Measurements from ENCODE around the gene SBNO2.

The SBNO2 gene

DNA sequence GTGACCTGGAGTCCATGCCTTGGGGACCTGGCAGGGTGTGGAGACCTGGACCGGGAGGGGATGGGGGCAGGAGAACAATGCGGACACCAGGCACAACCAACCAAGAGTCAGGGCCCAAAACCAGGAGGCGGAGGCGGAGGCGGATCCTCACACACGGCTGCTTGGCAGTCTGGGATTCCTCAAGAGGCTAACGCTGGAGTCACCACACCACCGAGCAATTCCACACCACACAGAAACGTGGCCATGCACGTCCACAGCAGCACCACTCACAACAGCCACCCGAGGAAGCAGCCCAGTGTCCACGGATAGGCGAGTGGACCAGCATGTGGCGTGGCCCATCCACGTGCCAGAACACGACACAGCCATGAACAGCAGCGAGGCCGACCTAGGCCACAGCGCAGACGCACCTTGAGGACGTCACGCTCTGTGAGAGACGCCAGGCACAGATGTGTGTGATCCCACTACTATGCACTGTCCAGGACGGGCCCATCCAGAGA lies 17.7 kb downstream of the SBNO2 start:
- H3K36me3 ChIP-seq (ENCODE audit: insufficient read depth, low read length): peaks cover 20% of the 10 kb centered on the region
- H3K27me3 ChIP-seq (ENCODE audit: insufficient read depth, low read length, poor library complexity): no peaks in the 10 kb centered on the region
- H3K79me2 ChIP-seq (ENCODE audit: insufficient read depth, low read length): peaks cover 30% of the 10 kb centered on the region
- ATAC-seq (ENCODE audit: insufficient read depth, low read depth) (no peak), DNase-seq (no peak)
- H3K4me3 ChIP-seq (ENCODE audit: low read depth in 1 of 2, low read length in 2 of 2): no peak overlapping the region
- H4K20me1 ChIP-seq (ENCODE audit: insufficient read depth, low read length): peaks cover 30% of the 10 kb centered on the region
- no peak overlapping the region for H3K4me2 ChIP-seq (ENCODE audit: insufficient read depth, low read length)
- no peak overlapping the region for H3K9ac ChIP-seq (ENCODE audit: low read depth, low read length)
- H3K4me1 ChIP-seq (ENCODE audit: insufficient read depth, low read length): no peaks in the 10 kb centered on the region
- H3K9me3 ChIP-seq (ENCODE audit: insufficient read depth, low read length, severe bottlenecking): no peaks in the 10 kb centered on the region
- TF ChIP-seq EZH2 (IDR thresholded peaks at IDR 0.05; ENCODE audit: borderline replicate concordance, low read depth, low read length, severe bottlenecking): no peak
- TF ChIP-seq, protein P1, sequence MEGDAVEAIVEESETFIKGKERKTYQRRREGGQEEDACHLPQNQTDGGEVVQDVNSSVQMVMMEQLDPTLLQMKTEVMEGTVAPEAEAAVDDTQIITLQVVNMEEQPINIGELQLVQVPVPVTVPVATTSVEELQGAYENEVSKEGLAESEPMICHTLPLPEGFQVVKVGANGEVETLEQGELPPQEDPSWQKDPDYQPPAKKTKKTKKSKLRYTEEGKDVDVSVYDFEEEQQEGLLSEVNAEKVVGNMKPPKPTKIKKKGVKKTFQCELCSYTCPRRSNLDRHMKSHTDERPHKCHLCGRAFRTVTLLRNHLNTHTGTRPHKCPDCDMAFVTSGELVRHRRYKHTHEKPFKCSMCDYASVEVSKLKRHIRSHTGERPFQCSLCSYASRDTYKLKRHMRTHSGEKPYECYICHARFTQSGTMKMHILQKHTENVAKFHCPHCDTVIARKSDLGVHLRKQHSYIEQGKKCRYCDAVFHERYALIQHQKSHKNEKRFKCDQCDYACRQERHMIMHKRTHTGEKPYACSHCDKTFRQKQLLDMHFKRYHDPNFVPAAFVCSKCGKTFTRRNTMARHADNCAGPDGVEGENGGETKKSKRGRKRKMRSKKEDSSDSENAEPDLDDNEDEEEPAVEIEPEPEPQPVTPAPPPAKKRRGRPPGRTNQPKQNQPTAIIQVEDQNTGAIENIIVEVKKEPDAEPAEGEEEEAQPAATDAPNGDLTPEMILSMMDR (IDR thresholded peaks at IDR 0.05; ENCODE audit: borderline replicate concordance, extremely low read depth, low read length, poor library complexity, severe bottlenecking): no peak
- H3K27ac ChIP-seq (ENCODE audit: low read length): no peak overlapping the region
- no peak overlapping the region for H2AFZ ChIP-seq (ENCODE audit: low read depth, low read length)

DNA sequence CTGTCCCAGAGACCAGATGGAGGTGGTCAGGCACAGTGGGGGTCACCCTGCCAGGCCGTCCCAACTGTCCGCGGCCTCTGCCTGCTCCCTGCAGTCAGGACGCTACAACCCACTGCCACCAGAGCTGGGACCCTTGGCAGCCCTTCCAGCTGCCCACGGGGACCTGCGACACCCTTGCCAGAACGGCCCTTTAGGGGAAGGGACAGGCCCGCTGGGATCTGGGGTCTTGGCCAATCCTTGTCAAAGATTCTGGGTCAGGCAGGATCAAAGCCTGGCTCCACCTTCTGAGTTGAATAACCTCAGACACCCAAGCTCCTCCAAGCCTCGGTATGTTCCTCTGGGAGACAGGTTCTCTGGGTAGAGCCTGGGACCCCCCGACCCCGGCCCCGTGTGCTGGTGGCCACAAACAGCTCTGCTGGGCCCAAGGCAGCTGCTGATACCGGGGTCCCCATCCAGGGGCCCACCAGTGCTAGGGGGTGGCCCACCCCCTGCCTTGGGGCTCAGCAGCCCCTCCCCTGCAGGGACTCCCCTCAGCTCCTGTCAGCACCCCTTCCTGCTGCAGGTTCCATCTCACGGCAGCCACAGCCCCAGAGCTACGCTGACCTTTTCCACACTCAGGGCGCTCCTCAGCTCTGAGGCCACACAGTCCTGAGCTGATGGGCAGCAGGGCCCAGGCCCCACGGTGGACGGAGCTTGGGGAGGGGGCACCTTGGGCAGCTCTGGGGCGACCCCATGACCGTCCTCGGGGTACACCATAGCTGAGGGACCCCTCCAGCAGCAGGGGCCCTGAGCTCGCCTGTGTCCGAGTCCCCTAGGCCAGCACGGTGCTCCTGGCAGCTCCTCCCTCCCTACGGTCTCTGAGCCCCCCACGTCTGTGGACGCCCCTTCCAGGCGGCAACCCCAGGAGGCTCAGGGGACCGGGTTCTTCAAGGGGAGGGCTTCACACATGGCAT lies 18.4 kb downstream of the SBNO2 start:
- Histone ChIP-seq H4K20me1 (ENCODE audit: insufficient read depth, low read length) (peaks cover 32% of the 10 kb centered on the region), H3K79me2 (ENCODE audit: insufficient read depth, low read length) (peaks cover 28% of the 10 kb centered on the region), H3K4me2 (ENCODE audit: insufficient read depth, low read length) (no peak overlapping the region), H3K9me3 (ENCODE audit: insufficient read depth, low read length, severe bottlenecking) (no peaks in the 10 kb centered on the region), H3K4me1 (ENCODE audit: insufficient read depth, low read length) (no peaks in the 10 kb centered on the region), H3K4me3 (ENCODE audit: low read depth in 1 of 2, low read length in 2 of 2) (no peak overlapping the region), H3K27ac (ENCODE audit: low read length) (no peak overlapping the region), H3K27me3 (ENCODE audit: insufficient read depth, low read length, poor library complexity) (no peaks in the 10 kb centered on the region), H3K9ac (ENCODE audit: low read depth, low read length) (no peak overlapping the region), H3K36me3 (ENCODE audit: insufficient read depth, low read length) (peaks cover 20% of the 10 kb centered on the region), H2AFZ (ENCODE audit: low read depth, low read length) (no peak overlapping the region)
- DNase-seq (no peak), ATAC-seq (ENCODE audit: insufficient read depth, low read depth) (no peak)
- TF ChIP-seq, protein P1 (IDR thresholded peaks at IDR 0.05; ENCODE audit: borderline replicate concordance, extremely low read depth, low read length, poor library complexity, severe bottlenecking): no peak
- no peak for TF ChIP-seq EZH2 (IDR thresholded peaks at IDR 0.05; ENCODE audit: borderline replicate concordance, low read depth, low read length, severe bottlenecking)

DNA sequence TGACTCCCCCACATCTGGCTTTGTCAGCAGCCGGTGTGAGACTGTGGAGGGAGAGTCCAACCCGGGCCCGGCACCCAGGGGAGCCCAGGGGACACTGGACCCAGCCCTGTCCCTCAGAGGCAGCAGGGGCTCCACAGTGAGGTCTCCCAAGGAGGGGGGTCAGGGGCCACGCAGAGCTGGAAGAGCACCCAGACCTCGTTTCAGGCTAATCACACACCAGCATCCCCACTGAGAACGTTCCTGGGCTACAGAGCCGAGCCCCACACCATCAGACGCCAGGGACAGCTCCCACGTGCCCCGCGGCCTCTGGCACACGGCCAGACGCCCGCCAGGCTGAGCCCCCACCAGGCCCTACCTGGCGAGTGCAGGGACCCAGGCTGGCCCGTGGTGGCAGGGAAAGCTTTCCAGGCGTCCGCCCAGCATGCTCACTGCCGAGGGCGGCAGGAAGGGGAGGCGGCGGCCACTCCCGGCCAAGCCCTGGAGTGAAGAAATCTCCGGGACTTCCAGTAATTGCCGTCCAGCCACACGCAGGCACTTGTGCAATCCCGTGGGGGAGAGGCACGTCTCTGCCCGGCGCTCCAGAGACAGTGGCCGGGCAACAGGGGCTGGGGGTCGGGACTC lies 19.2 kb downstream of the SBNO2 start:
- H3K4me3 ChIP-seq (ENCODE audit: low read depth in 1 of 2, low read length in 2 of 2): no peak overlapping the region
- H3K9me3 ChIP-seq (ENCODE audit: insufficient read depth, low read length, severe bottlenecking): no peaks in the 10 kb centered on the region
- DNase-seq (no peak), ATAC-seq (ENCODE audit: insufficient read depth, low read depth) (no peak; the same call in 2 of the 3 replicates)
- peaks cover 32% of the 10 kb centered on the region for H4K20me1 ChIP-seq (ENCODE audit: insufficient read depth, low read length)
- peaks cover 25% of the 10 kb centered on the region for H3K79me2 ChIP-seq (ENCODE audit: insufficient read depth, low read length)
- no peak overlapping the region for H3K9ac ChIP-seq (ENCODE audit: low read depth, low read length)
- no peak for TF ChIP-seq EZH2 (IDR thresholded peaks at IDR 0.05; ENCODE audit: borderline replicate concordance, low read depth, low read length, severe bottlenecking)
- TF ChIP-seq, protein P1 (IDR thresholded peaks at IDR 0.05; ENCODE audit: borderline replicate concordance, extremely low read depth, low read length, poor library complexity, severe bottlenecking): no peak
- H3K4me2 ChIP-seq (ENCODE audit: insufficient read depth, low read length): no peak overlapping the region
- no peaks in the 10 kb centered on the region for H3K27me3 ChIP-seq (ENCODE audit: insufficient read depth, low read length, poor library complexity)
- no peaks in the 10 kb centered on the region for H3K4me1 ChIP-seq (ENCODE audit: insufficient read depth, low read length)
- no peak overlapping the region for H3K27ac ChIP-seq (ENCODE audit: low read length)
- peaks cover 20% of the 10 kb centered on the region for H3K36me3 ChIP-seq (ENCODE audit: insufficient read depth, low read length)
- H2AFZ ChIP-seq (ENCODE audit: low read depth, low read length): no peak overlapping the region
